ENCODE data around the gene GTPBP2.
"Not testable (repeated sequence)": the region's sequence is repeated elsewhere in the genome, so short reads cannot be mapped to it uniquely, and the experiment has no call there.

DNA sequence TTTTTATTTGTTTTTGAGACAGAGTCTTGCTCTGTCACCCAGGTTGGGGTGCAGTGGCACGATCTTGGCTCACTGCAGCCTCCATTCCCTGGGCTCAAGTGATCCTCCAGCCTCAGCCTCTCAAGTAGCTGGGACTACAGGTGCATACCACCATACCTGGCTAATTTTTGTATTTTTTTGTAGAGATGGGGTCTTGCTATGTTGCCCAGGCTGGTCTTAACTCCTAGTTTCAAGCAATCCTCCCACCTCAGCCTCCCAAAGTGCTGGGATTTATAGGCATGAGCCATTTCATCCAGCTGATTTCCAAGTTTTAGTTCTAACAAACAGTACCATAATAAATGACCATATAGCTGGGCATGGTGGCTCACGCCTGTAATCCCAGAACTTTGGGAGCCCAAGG, 23.8 kb upstream of the GTPBP2 start:
- TF ChIP-seq, protein P1, sequence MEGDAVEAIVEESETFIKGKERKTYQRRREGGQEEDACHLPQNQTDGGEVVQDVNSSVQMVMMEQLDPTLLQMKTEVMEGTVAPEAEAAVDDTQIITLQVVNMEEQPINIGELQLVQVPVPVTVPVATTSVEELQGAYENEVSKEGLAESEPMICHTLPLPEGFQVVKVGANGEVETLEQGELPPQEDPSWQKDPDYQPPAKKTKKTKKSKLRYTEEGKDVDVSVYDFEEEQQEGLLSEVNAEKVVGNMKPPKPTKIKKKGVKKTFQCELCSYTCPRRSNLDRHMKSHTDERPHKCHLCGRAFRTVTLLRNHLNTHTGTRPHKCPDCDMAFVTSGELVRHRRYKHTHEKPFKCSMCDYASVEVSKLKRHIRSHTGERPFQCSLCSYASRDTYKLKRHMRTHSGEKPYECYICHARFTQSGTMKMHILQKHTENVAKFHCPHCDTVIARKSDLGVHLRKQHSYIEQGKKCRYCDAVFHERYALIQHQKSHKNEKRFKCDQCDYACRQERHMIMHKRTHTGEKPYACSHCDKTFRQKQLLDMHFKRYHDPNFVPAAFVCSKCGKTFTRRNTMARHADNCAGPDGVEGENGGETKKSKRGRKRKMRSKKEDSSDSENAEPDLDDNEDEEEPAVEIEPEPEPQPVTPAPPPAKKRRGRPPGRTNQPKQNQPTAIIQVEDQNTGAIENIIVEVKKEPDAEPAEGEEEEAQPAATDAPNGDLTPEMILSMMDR (IDR thresholded peaks at IDR 0.05; ENCODE audit: low read depth, low read length) = not testable (repeated sequence)
- TF ChIP-seq EZH2phosphoT487 (IDR thresholded peaks at IDR 0.05; ENCODE audit: low read depth) = not testable (repeated sequence)

All from OCI-LY3 (cell line).